Memory B cell (primary cell): ENCODE data around the gene ALKBH5.
A peak's percentile ranks its signal among the peaks of the same experiment; 100 is the strongest.

ENCODE experiments used
- ATAC-seq: fragments of 150-1000 bp; cut with Tn5 transposase; 2 replicates; pipeline ENCODE4 v1.10.0; 2021; ENCODE audit warnings: low read depth, mild to moderate bottlenecking, moderate library complexity
- DNase-seq, 2 donors: peaks; one replicate each; pipeline ENCODE4 v3.0.0; 2022; ENCODE audit warnings: low spot score in 2 of 2
- H3K27ac Mint-ChIP-seq: one replicate; pipeline ENCODE4 v1.8.0; 2022; ENCODE audit warnings: mild to moderate bottlenecking, moderate library complexity, mixed read lengths
- H3K27me3 Mint-ChIP-seq: one replicate; pipeline ENCODE4 v1.8.0; 2022; ENCODE audit warnings: mixed read lengths
- H3K36me3 Mint-ChIP-seq: one replicate; pipeline ENCODE4 v1.8.0; 2022; ENCODE audit warnings: mild to moderate bottlenecking, mixed read lengths
- H3K4me1 Mint-ChIP-seq: one replicate; pipeline ENCODE4 v1.8.0; 2022; ENCODE audit warnings: mixed read lengths
- H3K4me3 Mint-ChIP-seq: one replicate; pipeline ENCODE4 v1.8.0; 2022; ENCODE audit warnings: mild to moderate bottlenecking, moderate library complexity, mixed read lengths
- H3K9me3 Mint-ChIP-seq: one replicate; pipeline ENCODE4 v1.8.0; 2022; ENCODE audit warnings: mixed read lengths

Gene ALKBH5

DNA sequence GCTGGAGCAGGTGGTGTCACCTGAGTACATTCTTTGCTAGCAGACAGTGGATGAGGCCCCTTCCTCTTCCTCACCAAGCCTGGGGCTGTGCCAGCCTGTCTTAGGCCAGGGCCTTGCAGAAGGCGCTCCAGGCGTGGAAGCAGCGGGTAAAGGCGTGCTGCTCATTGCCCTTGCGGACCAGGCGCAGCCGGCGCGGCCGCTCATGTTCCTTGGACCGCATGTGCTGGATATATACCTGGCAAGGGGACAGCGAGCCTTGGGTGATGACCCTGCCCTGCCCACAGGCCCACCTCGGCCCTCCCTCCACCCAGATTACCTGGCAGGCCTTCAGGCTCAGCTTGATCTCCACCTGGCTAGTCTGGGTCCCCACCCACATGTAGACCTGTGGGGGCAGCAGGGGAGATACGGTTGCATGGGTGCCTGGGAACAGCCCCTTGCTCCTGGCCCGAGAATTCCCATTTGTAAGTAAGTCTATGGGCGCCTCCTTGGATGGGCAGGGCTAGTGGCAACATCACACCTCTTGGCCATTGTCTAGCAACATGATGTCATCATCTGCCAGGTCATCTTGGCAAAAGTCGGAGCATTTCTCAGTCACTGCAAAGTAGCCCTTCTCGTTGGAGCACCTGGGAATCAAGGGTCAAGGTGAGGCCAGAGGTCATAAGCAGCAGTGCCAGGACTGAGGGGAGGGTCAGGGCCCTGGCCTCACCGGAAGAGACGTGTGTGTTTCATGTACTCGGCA lies 61.6 kb downstream of the ALKBH5 start:
- peaks cover 8% of the 10 kb centered on the region for H3K4me1 Mint-ChIP-seq
- no peaks in the 10 kb centered on the region for H3K9me3 Mint-ChIP-seq
- peaks cover 16% of the 10 kb centered on the region for H3K36me3 Mint-ChIP-seq
- DNase-seq (no peak), ATAC-seq (no peak)
- no peak overlapping the region for H3K27ac Mint-ChIP-seq
- H3K4me3 Mint-ChIP-seq, result no peak overlapping the region
- H3K27me3 Mint-ChIP-seq, result no peaks in the 10 kb centered on the region

DNA sequence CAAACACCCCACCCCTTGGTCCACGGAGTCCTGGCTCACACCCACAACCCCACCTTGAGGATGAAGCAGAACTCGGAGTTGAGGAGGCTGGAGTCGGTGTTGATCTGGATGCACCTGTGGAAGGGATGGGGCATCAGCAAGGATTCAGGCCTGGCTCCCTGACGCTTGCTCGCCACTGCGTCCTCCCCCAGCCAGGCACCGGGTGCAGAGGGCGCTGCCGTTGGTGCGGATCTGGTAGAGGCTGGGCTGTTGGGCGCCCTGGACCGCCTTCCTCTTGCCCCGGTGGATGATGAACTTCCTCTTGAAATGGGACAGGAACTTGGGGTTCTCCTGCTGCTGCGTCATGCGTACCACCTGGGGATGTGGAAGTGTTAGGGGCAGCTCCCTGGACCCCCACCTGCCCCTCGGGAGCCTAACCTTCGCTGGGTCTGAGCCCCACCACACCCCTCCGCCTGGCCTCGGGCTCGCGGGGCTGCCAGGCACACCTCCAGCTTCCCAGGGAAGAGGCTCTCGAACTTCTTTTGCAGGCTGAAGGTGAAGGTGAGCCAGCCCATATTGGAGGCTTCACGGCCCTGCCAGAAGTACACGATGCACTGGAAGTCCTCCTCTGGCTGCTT lies 62.6 kb downstream of the ALKBH5 start:
- peaks cover 8% of the 10 kb centered on the region for H3K4me1 Mint-ChIP-seq

DNA sequence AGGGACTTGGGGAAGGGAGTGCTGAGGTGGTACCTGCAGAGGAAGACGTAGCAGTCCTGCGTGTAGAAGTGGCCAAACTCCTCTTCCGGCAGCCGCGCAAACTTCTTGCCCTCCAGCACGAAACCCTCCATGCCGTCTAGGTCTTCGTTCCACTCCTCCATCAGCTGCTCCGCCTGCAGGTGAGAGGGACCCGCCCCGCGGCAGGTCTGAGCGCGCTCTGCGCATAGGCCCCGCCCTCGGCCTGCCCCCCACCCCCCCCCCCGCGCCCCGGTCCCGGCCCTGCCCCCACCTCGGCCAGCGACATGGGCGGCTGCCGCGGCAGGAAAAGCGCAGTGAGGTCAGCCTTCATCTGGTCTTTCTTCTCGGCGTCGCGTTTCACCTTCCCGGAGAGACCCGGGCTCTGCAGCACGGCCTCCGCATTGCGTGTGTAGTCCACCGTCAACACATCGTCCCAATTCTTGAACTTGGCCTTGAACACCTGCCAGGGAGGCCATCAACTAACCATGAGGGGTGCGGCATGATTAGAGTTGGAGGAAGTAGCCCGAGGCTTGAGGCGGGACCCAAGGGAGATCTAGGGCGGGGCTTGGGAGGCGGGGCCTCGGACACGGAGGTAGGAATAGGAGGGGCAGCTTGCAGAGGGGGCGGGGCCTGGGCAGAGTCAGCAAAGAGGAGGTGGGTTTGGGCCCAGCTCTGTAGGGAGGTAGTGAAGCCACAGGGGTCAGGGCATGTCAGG lies 63.4 kb downstream of the ALKBH5 start:
- Mint-ChIP-seq H3K4me1 (peaks cover 8% of the 10 kb centered on the region), H3K27ac (no peak overlapping the region), H3K4me3 (no peak overlapping the region), H3K36me3 (peaks cover 24% of the 10 kb centered on the region), H3K27me3 (no peaks in the 10 kb centered on the region), H3K9me3 (no peaks in the 10 kb centered on the region)
- ATAC-seq (peak; percentile 85), DNase-seq (peak in 1 of 2 donors; percentile 57)

More for the DNA sequence above, 62.6 kb downstream of the ALKBH5 start:
- ATAC-seq (no peak), DNase-seq (no peak)
- Mint-ChIP-seq H3K9me3 (no peaks in the 10 kb centered on the region), H3K27ac (no peak overlapping the region), H3K36me3 (peaks cover 18% of the 10 kb centered on the region), H3K4me3 (no peak overlapping the region), H3K27me3 (no peaks in the 10 kb centered on the region)

DNA sequence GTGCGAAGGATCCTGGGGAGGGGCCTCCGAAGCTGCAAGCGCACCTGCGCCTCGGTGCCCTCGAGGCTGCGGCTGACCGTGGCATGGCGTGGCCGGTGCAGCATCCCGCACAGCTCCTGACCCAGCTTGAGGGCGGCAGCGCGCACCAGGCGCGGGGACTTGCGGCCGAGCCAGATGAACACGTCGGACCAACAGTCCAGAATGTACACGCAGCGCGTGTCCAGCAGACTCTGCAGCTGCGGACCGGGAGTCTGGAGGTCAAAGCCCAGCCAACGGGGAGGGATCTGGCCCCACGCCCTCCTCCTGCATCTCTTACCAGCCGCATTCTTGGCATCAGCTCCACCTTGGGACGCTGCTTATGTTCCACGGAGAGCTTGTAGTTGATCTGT lies 64.0 kb downstream of the ALKBH5 start:
- peaks cover 24% of the 10 kb centered on the region for H3K36me3 Mint-ChIP-seq
- H3K9me3 Mint-ChIP-seq, result no peaks in the 10 kb centered on the region
- ATAC-seq, result no peak
- no peaks in the 10 kb centered on the region for H3K27me3 Mint-ChIP-seq
- H3K4me1 Mint-ChIP-seq, result peaks cover 8% of the 10 kb centered on the region
- no peak overlapping the region for H3K4me3 Mint-ChIP-seq
- H3K27ac Mint-ChIP-seq, result no peak overlapping the region
- no peak for DNase-seq

DNA sequence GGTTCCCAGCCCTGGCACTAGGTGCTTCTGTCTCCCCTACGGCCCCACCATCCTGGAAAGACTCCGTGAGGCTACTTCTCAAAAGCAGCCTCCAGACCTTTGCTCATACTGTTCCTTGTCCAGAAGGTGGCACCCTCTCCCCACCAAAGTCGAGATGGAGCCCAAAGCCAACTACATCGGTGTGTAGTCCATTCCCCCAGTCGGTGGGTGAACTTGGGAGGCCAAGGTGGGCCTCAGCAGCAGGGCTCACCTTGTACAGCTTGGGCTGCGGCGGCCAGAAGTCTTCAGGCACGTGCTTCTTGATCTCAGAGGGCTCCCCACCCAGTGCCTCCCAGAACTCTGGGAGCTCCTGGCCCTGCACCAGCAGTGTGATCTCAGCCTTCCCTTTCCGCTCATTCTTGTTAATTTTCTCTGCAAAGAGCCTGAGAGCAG lies 64.7 kb downstream of the ALKBH5 start:
- Mint-ChIP-seq H3K9me3 (no peaks in the 10 kb centered on the region), H3K27ac (no peak overlapping the region), H3K27me3 (no peaks in the 10 kb centered on the region), H3K4me3 (no peak overlapping the region), H3K36me3 (peaks cover 27% of the 10 kb centered on the region), H3K4me1 (peaks cover 8% of the 10 kb centered on the region)
- DNase-seq (peak; percentile 65 to 68), ATAC-seq (peak; percentile 78)

DNA sequence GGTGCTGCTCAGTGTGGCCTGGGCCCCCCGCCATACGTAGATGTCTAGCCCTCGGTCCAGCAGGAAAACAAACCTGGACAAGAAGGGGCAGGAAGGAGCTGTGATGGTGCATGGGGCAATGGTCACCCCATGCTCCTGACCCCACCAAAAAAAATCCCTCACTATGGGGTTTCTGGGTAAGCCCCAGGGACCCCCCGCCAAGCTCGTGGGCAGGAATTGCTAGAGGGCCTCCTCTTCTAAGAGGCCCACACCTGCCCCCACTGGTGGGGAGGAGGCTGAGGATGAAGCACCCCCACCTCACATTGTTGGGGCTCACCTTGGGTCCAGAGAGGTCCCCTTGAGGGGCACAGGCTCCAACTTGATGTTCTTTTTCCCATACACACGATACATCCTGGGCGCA lies 65.2 kb downstream of the ALKBH5 start:
- ATAC-seq (no peak), DNase-seq (no peak)
- H3K36me3 Mint-ChIP-seq, result peaks cover 27% of the 10 kb centered on the region
- no peak overlapping the region for H3K4me3 Mint-ChIP-seq
- H3K27me3 Mint-ChIP-seq, result no peaks in the 10 kb centered on the region
- no peak overlapping the region for H3K27ac Mint-ChIP-seq
- H3K9me3 Mint-ChIP-seq, result no peaks in the 10 kb centered on the region
- H3K4me1 Mint-ChIP-seq, result peaks cover 8% of the 10 kb centered on the region

DNA sequence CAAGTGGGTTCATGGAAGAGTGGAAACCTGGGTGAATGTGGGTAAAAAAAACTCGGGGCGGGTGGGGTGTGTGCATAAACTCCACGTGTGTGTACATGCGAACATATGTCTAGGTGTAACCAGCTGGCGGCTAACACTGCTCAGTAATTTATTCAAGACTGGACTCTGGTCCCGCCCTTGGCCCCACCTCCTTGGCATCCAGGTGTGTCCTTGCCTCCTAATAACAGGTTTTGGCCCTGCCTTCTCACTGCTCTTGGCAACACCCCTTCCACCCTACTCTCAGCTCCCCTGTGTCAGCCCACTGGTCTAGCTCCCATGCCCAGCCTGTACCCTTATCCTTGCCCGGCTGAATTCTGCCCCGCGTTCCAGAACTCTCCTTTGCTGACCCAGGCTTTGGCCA lies 66.6 kb downstream of the ALKBH5 start:
- H3K4me3 Mint-ChIP-seq, result peak overlapping the region; percentile 14
- H3K9me3 Mint-ChIP-seq, result no peaks in the 10 kb centered on the region
- H3K36me3 Mint-ChIP-seq, result peaks cover 29% of the 10 kb centered on the region
- peaks cover 11% of the 10 kb centered on the region for H3K4me1 Mint-ChIP-seq
- H3K27ac Mint-ChIP-seq, result no peak overlapping the region
- no peaks in the 10 kb centered on the region for H3K27me3 Mint-ChIP-seq
- no peak for ATAC-seq
- DNase-seq, result no peak

DNA sequence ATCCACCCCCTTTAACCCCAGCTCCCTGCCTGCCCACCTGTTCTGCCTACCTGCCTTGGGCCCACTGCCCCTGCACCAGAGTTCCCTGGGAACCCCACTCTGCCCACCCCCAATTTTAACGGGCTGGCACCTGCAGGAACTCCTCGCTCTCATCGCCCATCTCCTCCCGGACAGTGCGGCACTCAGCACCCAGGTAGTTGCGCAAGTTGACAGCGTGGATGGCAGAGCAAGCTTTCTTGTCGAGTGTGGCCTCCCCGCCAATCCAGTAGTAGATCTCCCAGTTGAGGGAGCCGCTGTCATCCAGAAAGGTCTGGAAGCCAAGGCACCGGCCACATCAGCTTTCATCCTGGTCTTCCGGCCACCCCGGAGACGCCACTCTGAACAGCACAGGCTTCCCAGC lies 67.1 kb downstream of the ALKBH5 start:
- no peaks in the 10 kb centered on the region for H3K27me3 Mint-ChIP-seq
- no peaks in the 10 kb centered on the region for H3K9me3 Mint-ChIP-seq
- no peak for DNase-seq
- no peak overlapping the region for H3K27ac Mint-ChIP-seq
- no peak overlapping the region for H3K4me3 Mint-ChIP-seq
- H3K36me3 Mint-ChIP-seq, result peaks cover 26% of the 10 kb centered on the region
- ATAC-seq, result no peak
- peaks cover 11% of the 10 kb centered on the region for H3K4me1 Mint-ChIP-seq

DNA sequence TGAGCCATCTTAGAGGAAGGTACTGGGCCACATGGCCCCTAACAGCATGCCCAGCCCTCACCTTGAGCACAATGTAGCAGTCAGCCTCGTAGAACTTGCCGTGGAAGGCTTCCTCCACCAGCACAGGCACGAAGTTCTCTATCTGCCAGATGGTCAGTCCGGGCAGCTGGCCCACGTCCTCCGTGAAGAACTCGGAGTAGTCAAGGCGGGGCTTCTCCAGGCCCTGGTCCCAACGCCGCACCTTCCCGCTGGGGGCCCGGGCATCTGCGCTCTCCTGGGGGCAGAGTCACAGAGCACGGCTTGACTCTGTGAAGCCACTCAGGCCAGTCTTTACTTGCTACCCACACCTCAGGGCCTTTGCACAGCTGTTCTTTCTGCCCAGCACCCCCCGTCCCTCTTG lies 67.6 kb downstream of the ALKBH5 start:
- no peaks in the 10 kb centered on the region for H3K27me3 Mint-ChIP-seq
- no peak for ATAC-seq
- DNase-seq, result no peak
- H3K4me1 Mint-ChIP-seq, result peaks cover 11% of the 10 kb centered on the region
- H3K4me3 Mint-ChIP-seq, result no peak overlapping the region
- H3K36me3 Mint-ChIP-seq, result peaks cover 23% of the 10 kb centered on the region
- no peak overlapping the region for H3K27ac Mint-ChIP-seq
- H3K9me3 Mint-ChIP-seq, result no peaks in the 10 kb centered on the region

DNA sequence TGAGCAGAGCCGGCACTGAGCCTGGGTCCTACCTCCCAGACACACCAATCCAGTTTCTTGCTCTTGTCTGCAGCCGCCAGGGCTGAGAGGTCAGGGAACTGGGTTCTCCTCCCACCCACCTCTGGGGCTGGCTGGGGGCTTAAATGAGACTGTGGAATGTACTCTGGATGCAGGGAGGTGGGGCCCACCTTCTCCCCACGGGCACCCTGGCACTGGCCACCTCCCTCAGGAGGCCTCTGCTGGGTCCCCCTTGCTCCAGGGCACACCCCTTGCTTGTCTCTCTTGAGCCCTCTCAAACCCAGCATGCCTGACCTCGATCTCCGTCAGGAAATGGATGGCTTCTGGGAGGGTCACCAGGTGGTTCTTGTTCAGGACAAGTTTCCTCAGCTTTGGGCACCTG lies 68.5 kb downstream of the ALKBH5 start:
- DNase-seq, result no peak
- H3K27ac Mint-ChIP-seq, result no peak overlapping the region

DNA sequence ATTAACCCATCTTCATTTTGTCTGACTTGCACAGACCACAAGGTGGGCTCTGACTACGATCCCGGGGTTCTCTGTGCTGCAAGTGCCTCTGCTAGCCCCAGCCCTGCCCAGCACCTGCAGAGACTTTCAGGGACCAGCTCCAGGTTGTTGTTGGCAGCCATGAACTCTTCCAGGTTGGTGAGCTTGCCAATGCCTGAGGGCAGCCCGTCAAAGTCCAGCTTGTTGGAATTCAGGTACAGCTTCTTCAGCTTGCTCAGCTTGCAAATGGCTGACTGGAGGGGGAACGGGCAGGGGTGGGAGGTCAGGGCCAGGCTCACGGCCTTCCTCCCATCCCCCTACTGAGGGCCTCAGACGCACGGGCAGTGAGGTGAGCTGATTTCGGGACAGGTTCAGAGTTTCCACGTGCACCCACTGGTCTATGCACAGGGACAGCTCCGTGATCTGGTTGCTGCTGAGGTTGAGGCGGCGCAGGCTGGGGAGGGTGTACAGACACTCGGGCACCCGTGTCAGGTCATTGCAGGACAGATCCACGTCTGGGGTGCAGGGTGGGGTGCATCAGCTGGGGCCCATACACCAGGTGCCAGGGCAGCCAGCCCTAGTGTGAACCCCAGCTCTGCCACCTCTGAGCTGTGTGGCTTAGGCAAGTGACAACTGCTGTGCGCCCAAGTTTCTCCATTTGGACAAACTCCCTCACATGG lies 69.7 kb downstream of the ALKBH5 start:
- no peaks in the 10 kb centered on the region for H3K9me3 Mint-ChIP-seq
- H3K27ac Mint-ChIP-seq, result no peak overlapping the region
- DNase-seq (no peak), ATAC-seq (no peak)
- H3K36me3 Mint-ChIP-seq, result peaks cover 16% of the 10 kb centered on the region
- no peak overlapping the region for H3K4me3 Mint-ChIP-seq
- H3K27me3 Mint-ChIP-seq, result no peaks in the 10 kb centered on the region
- H3K4me1 Mint-ChIP-seq, result peaks cover 5% of the 10 kb centered on the region

More for the DNA sequence above, 68.5 kb downstream of the ALKBH5 start:
- H3K36me3 Mint-ChIP-seq, result peaks cover 22% of the 10 kb centered on the region
- no peak overlapping the region for H3K4me3 Mint-ChIP-seq
- H3K9me3 Mint-ChIP-seq, result no peaks in the 10 kb centered on the region
- no peak for ATAC-seq
- H3K4me1 Mint-ChIP-seq, result peaks cover 9% of the 10 kb centered on the region
- no peaks in the 10 kb centered on the region for H3K27me3 Mint-ChIP-seq

DNA sequence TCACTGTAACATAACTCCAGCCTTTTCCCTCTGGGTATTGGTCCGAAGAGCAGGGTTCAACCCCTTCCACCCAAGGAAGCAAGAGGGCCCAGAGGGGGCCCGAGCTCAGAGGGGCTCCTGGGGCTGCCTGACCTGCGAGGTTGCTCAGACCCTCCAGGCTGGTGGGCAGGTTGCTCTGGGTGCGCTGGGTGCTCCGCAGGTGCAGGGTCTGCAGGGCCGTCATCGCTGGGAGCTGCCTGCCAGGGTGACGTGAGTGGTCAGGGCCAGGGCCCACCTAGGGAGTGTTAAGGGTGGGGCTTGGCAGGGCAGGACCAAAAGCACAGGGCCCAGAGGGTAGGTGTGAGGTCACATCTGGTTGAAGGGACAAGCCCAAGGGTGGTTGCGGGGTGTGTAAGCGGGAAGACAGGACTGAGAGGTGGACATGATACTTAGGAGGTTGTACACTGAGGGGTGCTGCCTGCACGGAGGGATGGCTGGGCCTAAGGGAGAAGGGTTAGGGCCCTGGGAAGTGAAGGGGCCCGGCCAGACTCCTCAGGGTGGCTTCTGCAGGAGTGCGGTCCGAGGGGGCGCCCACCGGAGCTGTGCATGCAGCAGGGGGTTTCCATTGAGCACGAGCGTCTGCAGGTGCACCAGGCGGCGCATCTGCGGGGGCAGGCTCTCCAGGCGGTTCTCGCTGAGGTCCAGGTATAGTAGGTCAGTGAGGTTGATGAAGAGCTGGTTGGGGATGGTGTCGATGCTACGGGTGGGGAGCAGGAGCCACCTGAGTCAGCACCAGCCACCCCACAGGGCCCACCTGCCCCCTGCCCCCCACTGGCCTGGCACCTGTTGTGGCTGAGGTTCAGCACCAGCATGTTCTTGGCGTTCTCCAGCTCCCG lies 70.6 kb downstream of the ALKBH5 start:
- DNase-seq, result no peak
- no peak overlapping the region for H3K27ac Mint-ChIP-seq
- no peaks in the 10 kb centered on the region for H3K27me3 Mint-ChIP-seq
- peaks cover 5% of the 10 kb centered on the region for H3K4me1 Mint-ChIP-seq
- no peak overlapping the region for H3K4me3 Mint-ChIP-seq
- no peak for ATAC-seq
- no peaks in the 10 kb centered on the region for H3K9me3 Mint-ChIP-seq
- H3K36me3 Mint-ChIP-seq, result peaks cover 16% of the 10 kb centered on the region

DNA sequence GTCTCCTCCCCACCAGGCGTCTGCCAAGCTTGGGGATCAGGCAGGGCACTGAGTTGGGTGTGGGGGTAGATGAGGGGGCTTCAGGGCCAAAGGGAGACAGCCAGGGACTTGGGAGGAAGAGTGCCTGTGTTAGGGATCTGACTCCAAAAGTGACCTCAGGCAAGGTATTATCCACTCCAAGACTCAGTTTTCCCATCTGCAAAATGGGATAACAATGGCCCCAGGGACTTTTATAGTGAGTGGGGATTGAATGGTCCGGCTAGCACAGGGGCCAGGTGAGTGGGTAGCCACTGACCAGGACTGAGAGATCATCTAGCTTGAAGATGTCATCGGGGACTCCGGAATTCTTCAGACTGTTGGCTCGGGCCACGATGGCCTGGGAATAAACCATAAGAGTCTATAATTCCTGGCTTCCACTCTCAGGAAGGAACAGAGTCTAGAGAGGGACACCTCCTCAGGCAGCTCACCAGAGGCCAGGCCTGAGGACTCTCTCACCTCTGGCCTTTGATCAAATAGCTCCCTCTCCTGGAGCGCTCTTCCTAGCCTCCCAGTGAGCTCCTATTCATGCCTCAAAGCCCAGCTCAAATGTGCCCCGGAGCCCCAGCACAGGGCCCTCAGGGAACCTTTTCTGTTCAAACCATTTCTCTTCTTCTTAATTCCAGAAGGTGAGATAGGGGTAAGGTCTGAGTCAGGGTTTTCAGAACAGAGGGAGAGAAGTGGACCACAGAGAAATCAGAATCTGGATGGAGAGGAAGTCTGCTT lies 71.4 kb downstream of the ALKBH5 start:
- no peak for DNase-seq
- ATAC-seq, result no peak
- no peak overlapping the region for H3K4me3 Mint-ChIP-seq
- peaks cover 13% of the 10 kb centered on the region for H3K36me3 Mint-ChIP-seq
- no peak overlapping the region for H3K27ac Mint-ChIP-seq
- H3K4me1 Mint-ChIP-seq, result peaks cover 10% of the 10 kb centered on the region
- H3K9me3 Mint-ChIP-seq, result no peaks in the 10 kb centered on the region
- H3K27me3 Mint-ChIP-seq, result no peaks in the 10 kb centered on the region
